22Rv1 (cell line): ENCODE measurements around the gene BIN2.

ENCODE experiments used
- ZFX ChIP-seq: fragments of 450-650 bp; IDR thresholded peaks from 2 replicates; pipeline ENCODE4 v1.6.1; 2017; ENCODE audit warnings: antibody characterized with exemption, borderline replicate concordance
- TF ChIP-seq, protein P1 (sequence below): fragments of 450-650 bp; IDR thresholded peaks from 2 replicates; pipeline ENCODE4 v1.5.1; 2017; ENCODE audit warnings: mild to moderate bottlenecking

DNA sequence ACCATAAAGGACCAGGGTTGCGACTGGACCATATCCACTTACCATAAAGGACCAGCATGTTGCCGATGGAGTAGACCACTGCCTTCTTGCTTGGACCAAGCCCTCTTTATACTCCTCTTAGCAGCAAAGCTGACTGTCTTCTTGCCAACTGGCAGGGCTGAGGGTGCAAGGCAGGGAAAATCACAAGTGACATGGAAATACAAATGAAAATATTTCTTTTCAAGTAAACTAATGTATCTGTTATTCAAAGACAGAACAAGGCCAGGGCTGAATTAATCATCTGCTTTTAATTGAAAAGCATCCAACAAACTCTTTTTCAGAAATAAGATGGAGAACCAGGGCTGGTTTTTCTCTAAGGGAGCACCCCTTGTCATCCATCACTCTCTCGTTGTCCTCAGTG, 22.6 kb upstream of the BIN2 start, which contains the start of gene CELA1:
- TF ChIP-seq, protein P1, sequence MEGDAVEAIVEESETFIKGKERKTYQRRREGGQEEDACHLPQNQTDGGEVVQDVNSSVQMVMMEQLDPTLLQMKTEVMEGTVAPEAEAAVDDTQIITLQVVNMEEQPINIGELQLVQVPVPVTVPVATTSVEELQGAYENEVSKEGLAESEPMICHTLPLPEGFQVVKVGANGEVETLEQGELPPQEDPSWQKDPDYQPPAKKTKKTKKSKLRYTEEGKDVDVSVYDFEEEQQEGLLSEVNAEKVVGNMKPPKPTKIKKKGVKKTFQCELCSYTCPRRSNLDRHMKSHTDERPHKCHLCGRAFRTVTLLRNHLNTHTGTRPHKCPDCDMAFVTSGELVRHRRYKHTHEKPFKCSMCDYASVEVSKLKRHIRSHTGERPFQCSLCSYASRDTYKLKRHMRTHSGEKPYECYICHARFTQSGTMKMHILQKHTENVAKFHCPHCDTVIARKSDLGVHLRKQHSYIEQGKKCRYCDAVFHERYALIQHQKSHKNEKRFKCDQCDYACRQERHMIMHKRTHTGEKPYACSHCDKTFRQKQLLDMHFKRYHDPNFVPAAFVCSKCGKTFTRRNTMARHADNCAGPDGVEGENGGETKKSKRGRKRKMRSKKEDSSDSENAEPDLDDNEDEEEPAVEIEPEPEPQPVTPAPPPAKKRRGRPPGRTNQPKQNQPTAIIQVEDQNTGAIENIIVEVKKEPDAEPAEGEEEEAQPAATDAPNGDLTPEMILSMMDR = no peak
- TF ChIP-seq ZFX = no peak
